Activated CD4-positive, alpha-beta memory T cell treated with anti-CD3 and anti-CD28 coated beads for 36 hours (primary cell): ENCODE results near the gene PACS2. TPM values are rescaled to one million over a fixed set of nuclear protein-coding genes. Genes with fewer than 3 reads are reported as not detected.

ENCODE experiments used
- CTCF ChIA-PET: fragments of 350-600 bp; sonication (Branson Sonifier 250); formaldehyde crosslinking; loops from one replicate; lab custom pipeline; 2021; ENCODE audit warnings: antibody characterized with exemption, inconsistent platforms; lab: Charles Lee
- POLR2A ChIA-PET: fragments of 350-600 bp; sonication (Branson Sonifier 250); formaldehyde crosslinking; loops from one replicate; lab custom pipeline; 2021; ENCODE audit warnings: antibody characterized with exemption; lab: Charles Lee
- DNase-seq: peaks from one replicate; pipeline ENCODE4 v3.0.0-alpha.2; 2020
- H3K27ac Mint-ChIP-seq: one replicate; pipeline ENCODE4 v1.8.0; 2021; ENCODE audit warnings: mixed read lengths
- H3K27me3 Mint-ChIP-seq: one replicate; pipeline ENCODE4 v1.8.0; 2021; ENCODE audit warnings: mixed read lengths
- H3K36me3 Mint-ChIP-seq: one replicate; pipeline ENCODE4 v1.8.0; 2021; ENCODE audit warnings: mixed read lengths
- H3K4me1 Mint-ChIP-seq: one replicate; pipeline ENCODE4 v1.8.0; 2021; ENCODE audit warnings: low read depth, mixed read lengths
- H3K4me3 Mint-ChIP-seq: one replicate; pipeline ENCODE4 v1.8.0; 2021; ENCODE audit warnings: mild to moderate bottlenecking, mixed read lengths
- H3K9me3 Mint-ChIP-seq: one replicate; pipeline ENCODE4 v1.8.0; 2021; ENCODE audit warnings: mixed read lengths
- intact Hi-C: fragments of 100-400 bp; cut with micrococcal nuclease; formaldehyde crosslinking; loops from one replicate; pipeline ENCODE4 v1.15.1; 2023
- total RNA-seq, 2 experiments: library from RNA; stranded (reverse); gene quantifications; one replicate each; pipeline ENCODE4 v1.2.3, GENCODE V29; 2021

The PACS2 gene
- total RNA-seq, 2 experiments from 2014 or later = 32.3 to 36.6 TPM

GRCh38 chr14:105398044-105398725 is 83.6 kb downstream of the PACS2 start, which contains the start of gene TEX22:
TEX22 (plus strand) TSS chr14:105398538; CDS start chr14:105399341, 803 bp downstream.
- ChIA-PET CTCF (interaction anchor here (1.4 to 2.5 kb wide), 3 partner anchors 27 to 92 kb away, joined by 5 to 9 read pairs (median 7); no protein-coding TSS in a partner anchor), POLR2A (interaction anchor here (1.0 kb wide), 1 partner anchor 94 kb away, joined by 3 read pairs; no protein-coding TSS in a partner anchor)
- peaks cover 29% of the 10 kb centered on the region for H3K36me3 Mint-ChIP-seq
- intact Hi-C loops = loop anchor here (1.0 to 2.0 kb wide), 2 partner anchors 17 to 93 kb away; partner anchors contain the start of gene TEDC1
- H3K27me3 Mint-ChIP-seq = no peaks in the 10 kb centered on the region
- DNase-seq = peak; percentile 91
- peaks cover 14% of the 10 kb centered on the region for H3K9me3 Mint-ChIP-seq
- H3K4me1 Mint-ChIP-seq = peaks cover 12% of the 10 kb centered on the region
- H3K27ac Mint-ChIP-seq = peak within 1 kb of the TSS; percentile 83
- H3K4me3 Mint-ChIP-seq = peak within 1 kb of the TSS; percentile 89

DNA sequence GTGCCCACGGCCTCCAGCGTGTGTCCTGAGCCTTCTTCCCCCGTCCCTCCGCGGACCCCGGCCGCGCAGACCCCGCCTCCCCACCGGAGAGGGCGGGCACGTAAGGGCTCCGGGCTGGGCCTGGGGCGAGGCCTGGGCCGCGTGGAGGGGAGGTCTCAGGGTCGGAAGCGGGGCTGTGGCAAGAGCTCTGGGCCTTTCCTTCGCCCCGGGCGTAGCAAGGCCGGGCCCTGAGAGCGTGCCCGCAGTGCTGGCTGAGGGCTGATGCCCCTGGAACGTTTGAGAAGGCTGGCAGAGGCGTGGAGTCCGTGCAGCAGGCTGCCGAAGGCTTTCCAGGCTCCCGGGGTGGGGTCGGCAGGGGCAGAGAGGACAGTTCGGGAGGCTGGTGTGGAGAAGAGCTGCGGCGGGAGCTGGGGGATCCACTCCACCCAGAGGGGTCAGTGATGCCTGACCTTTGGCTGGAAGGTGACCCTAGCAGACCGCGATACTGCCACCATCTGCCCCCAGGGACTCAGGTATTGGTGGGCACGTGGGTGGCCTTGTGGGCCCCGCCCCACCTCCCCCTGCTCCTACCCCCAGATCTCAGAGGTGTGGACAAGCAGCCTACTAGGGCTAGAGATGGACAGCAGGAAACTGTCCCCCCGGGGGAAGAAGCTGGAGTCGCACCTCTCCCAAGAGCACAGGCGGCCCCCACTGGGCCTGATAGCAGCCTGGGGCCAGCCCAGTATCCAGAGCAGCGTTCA is 84.3 kb downstream of the PACS2 start:
- POLR2A ChIA-PET = interaction anchor here (1.0 kb wide), 1 partner anchor 82 kb away, joined by 4 read pairs; no protein-coding TSS in a partner anchor
- no peaks in the 10 kb centered on the region for H3K27me3 Mint-ChIP-seq
- DNase-seq = no peak
- peak overlapping the region; percentile 89 for H3K4me3 Mint-ChIP-seq
- peaks cover 29% of the 10 kb centered on the region for H3K36me3 Mint-ChIP-seq
- H3K27ac Mint-ChIP-seq = peak overlapping the region; percentile 81
- CTCF ChIA-PET = interaction anchor here (2.1 to 2.5 kb wide), 2 partner anchors 28 to 82 kb away, joined by 5 to 9 read pairs; no protein-coding TSS in a partner anchor
- intact Hi-C loops = loop anchor here (1.0 to 2.0 kb wide), 2 partner anchors 16 to 92 kb away; partner anchors contain the start of gene TEDC1
- peaks cover 14% of the 10 kb centered on the region for H3K4me1 Mint-ChIP-seq
- peaks cover 14% of the 10 kb centered on the region for H3K9me3 Mint-ChIP-seq

DNA sequence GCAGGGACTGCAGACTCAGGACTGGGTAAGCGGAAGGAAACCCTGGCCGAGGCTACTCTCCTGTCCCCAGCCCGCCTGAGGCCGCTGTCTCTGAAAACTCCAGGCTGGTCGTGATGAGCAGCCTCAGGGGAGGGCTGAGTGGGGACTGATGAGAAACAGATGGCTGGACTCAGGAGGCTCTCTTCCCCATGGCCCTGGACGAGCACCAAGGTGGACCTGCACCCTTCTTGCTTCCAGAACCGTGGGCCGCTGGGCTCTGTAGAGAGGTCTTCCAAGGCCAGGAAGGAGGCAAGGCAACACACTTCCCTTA is 84.9 kb downstream of the PACS2 start:
- H3K4me1 Mint-ChIP-seq = peaks cover 19% of the 10 kb centered on the region
- H3K9me3 Mint-ChIP-seq = peaks cover 14% of the 10 kb centered on the region
- H3K36me3 Mint-ChIP-seq = peaks cover 29% of the 10 kb centered on the region
- intact Hi-C loops = loop anchor here (2.0 kb wide), 1 partner anchor 15 kb away; no protein-coding TSS in a partner anchor
- H3K27me3 Mint-ChIP-seq = no peaks in the 10 kb centered on the region
- H3K27ac Mint-ChIP-seq = peak overlapping the region; percentile 81
- no peak for DNase-seq
- POLR2A ChIA-PET = interaction anchor here (1.0 kb wide), 1 partner anchor 81 kb away, joined by 4 read pairs; no protein-coding TSS in a partner anchor
- peak overlapping the region; percentile 89 for H3K4me3 Mint-ChIP-seq
- CTCF ChIA-PET = interaction anchor here (2.1 to 2.5 kb wide), 2 partner anchors 28 to 82 kb away, joined by 5 to 9 read pairs; no protein-coding TSS in a partner anchor

- Mint-ChIP-seq H3K27ac (no peak overlapping the region), H3K36me3 (peaks cover 29% of the 10 kb centered on the region), H3K4me1 (peaks cover 25% of the 10 kb centered on the region), H3K27me3 (no peaks in the 10 kb centered on the region), H3K4me3 (peak overlapping the region; percentile 89), H3K9me3 (peaks cover 15% of the 10 kb centered on the region)
- intact Hi-C loops = no loop called here
- ChIA-PET POLR2A (interaction anchor here (0.5 kb wide), 1 partner anchor 107 kb away, joined by 4 read pairs; no protein-coding TSS in a partner anchor), CTCF (interaction anchor here (2.1 kb wide), 1 partner anchor 29 kb away, joined by 5 read pairs; no protein-coding TSS in a partner anchor)
- no peak for DNase-seq
Measured at GRCh38 chr14:105400016-105400415, 85.5 kb downstream of the PACS2 start.

DNA sequence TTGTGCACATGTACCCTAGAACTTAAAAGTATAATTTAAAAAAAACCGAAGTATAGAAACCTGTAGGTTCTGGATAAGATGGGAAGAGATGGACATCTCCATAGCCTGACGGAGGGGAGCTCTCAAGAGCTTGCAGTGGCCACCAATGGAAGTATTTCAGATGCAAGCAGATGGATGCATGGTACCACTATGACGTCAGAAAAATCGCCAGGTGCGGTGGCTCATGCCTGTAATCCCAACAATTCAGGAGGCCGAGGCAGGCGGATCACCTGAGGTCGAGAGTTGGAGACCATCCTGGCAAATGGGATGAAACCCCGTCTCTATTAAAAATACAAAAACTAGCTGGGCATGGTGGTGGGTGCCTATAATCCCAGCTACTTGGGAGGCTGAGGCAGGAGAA is 87.2 kb downstream of the PACS2 start:
- Mint-ChIP-seq H3K4me3 (no peak overlapping the region), H3K4me1 (peaks cover 27% of the 10 kb centered on the region), H3K27me3 (no peaks in the 10 kb centered on the region), H3K9me3 (peaks cover 21% of the 10 kb centered on the region), H3K36me3 (peaks cover 29% of the 10 kb centered on the region), H3K27ac (no peak overlapping the region)
- ChIA-PET POLR2A (no interaction called here), CTCF (no interaction called here)
- DNase-seq = no peak
- intact Hi-C loops = no loop called here

DNA sequence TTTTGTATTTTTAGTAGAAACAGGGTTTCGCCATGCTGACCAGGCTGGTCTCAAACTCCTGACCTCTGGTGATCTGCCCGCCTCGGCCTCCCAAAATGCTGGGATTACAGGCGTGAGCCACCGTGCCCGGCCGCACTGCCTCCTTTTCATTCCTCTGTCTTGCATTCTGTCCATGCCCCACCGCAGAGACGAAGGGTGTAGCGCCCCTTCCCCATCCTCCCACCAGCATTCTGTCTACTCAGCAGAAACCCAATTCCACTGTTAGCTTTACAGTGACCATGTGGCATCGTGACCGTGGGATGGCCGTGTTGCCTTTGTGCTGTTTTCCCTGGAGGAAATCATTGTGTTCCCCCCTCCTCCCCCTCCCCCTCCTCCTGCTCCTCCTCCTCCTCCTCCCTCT is 94.0 kb downstream of the PACS2 start:
- CTCF ChIA-PET = interaction anchor here (0.6 to 1.6 kb wide), 2 partner anchors 72 to 81 kb away, joined by 3 to 6 read pairs; no protein-coding TSS in a partner anchor
- Mint-ChIP-seq H3K36me3 (no peaks in the 10 kb centered on the region), H3K27ac (no peak overlapping the region), H3K27me3 (peaks cover 14% of the 10 kb centered on the region), H3K4me3 (no peak overlapping the region), H3K4me1 (peaks cover 19% of the 10 kb centered on the region), H3K9me3 (peaks cover 7% of the 10 kb centered on the region)
- POLR2A ChIA-PET = no interaction called here
- no peak for DNase-seq
- intact Hi-C loops = no loop called here

DNA sequence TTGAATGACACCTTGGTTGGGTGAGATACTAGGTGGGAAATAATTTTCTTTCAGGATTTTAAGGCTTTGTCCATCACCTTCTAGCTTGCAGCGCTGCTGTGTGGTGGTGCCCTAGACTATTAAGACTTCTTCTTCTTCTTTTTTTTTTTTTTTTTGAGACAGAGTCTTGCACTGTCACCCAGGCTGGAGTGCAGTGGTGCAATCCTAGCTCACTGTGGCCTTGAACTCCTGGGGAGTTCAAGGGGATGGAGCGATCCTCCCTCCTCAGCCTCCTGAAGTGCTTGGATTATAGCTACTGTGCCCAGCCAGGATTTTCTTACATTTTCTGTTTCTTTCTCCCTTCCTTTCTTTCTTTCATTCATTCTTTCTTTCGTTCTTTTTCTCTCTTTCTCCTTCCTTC is 94.8 kb downstream of the PACS2 start:
- H3K27me3 Mint-ChIP-seq = peaks cover 14% of the 10 kb centered on the region
- H3K36me3 Mint-ChIP-seq = no peaks in the 10 kb centered on the region
- peaks cover 12% of the 10 kb centered on the region for H3K4me1 Mint-ChIP-seq
- H3K4me3 Mint-ChIP-seq = no peak overlapping the region
- no peak overlapping the region for H3K27ac Mint-ChIP-seq
- DNase-seq = no peak
- ChIA-PET POLR2A (no interaction called here), CTCF (interaction anchor here (1.6 kb wide), 1 partner anchor 81 kb away, joined by 6 read pairs; no protein-coding TSS in a partner anchor)
- H3K9me3 Mint-ChIP-seq = peaks cover 7% of the 10 kb centered on the region
- intact Hi-C loops = no loop called here

GRCh38 chr14:105410642-105411016 is 96.1 kb downstream of the PACS2 start:
- ChIA-PET CTCF (interaction anchor here (1.0 kb wide), 1 partner anchor 70 kb away, joined by 4 read pairs; no protein-coding TSS in a partner anchor), POLR2A (no interaction called here)
- H3K4me1 Mint-ChIP-seq = peaks cover 6% of the 10 kb centered on the region
- no peak overlapping the region for H3K27ac Mint-ChIP-seq
- H3K36me3 Mint-ChIP-seq = no peaks in the 10 kb centered on the region
- no peak overlapping the region for H3K4me3 Mint-ChIP-seq
- intact Hi-C loops = no loop called here
- H3K27me3 Mint-ChIP-seq = peaks cover 16% of the 10 kb centered on the region
- no peak for DNase-seq
- H3K9me3 Mint-ChIP-seq = no peaks in the 10 kb centered on the region

DNA sequence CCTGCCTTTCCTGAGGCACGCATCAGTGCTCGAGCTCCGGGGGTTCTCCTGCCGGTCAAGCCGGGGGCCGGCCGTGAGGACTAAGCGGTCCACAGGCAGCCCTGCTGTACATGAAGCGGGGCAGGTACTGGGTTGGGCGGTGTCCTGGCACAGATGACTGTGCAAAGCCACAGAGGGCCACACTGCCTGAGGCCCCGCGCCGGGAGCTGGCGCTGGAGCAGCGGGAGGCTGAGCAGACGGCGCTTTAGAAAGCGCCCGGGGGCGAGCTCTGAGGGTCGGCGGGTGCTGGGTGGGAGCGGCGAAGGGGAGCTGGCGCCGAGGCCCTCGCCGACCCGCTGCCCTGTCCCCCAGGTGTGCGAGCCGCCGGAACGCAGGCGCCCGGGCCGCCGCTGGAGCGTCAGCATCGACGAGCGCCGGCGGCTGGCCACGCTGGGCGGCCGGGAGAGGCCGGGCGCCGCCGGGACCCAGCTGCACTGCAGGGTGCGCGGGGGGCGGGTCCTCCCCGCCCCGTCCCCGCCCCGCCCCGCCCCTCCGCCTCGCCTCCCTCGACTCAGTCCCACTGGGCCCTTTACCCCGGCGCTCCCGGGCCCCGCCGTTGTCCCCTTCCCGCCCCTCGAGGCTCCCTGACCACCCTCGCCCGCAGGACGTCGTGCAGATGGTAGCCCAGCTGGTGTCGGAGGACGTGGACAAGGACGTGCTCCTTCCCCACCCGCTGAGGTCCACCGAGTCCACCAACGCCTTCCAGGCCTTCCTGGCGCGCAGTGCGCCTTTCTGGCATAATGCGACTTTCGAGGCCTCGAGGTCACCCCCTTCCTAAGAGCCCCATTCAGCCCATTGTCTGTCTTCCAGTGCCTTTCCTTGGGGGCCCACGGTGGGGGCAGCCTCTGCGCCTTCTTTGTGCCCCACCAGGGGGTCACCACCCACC is 96.7 kb downstream of the PACS2 start:
- POLR2A ChIA-PET = no interaction called here
- Mint-ChIP-seq H3K9me3 (no peaks in the 10 kb centered on the region), H3K27me3 (peaks cover 16% of the 10 kb centered on the region), H3K27ac (no peak overlapping the region), H3K4me1 (peaks cover 9% of the 10 kb centered on the region), H3K4me3 (no peak overlapping the region), H3K36me3 (no peaks in the 10 kb centered on the region)
- CTCF ChIA-PET = interaction anchor here (1.0 kb wide), 1 partner anchor 70 kb away, joined by 4 read pairs; no protein-coding TSS in a partner anchor
- intact Hi-C loops = no loop called here
- no peak for DNase-seq

DNA sequence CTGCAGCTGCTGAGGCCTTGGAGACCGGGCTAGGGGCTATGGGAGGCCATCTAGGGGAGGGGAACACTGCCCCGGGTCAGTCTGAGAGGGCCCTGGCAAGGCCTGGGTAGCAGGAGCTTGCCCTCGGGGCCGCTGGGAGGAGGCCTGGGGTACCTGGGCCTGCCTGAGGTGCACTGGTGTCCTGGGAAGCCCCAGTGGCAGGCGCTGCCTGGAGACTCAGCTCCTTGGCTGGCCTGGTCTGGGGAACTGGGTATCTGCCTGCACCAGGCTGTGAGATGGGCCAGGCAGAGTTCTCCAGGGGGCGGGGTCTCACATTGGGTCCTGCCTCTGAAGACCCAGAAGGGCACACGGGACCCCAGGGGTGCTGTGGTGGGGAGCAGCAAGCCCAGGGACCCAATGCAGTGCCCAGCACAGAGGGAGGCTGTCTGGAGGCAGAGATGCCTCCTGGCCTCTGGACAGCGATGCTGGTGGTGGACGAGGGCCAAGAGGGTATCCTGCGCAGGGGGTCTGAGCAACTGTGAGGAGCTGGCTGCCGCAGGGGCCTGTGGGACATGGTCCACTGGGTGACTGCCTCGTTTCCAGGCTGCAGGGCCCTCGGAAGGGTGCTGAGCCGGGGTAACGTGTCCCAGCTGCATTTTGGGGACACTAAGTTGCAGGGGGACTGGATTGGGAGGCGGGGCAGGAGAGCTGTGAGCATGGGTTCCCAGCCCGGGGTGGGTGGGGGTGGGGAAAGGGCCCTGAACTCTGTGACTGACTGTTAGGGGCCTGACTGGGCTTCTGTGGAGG is 97.6 kb downstream of the PACS2 start:
- Mint-ChIP-seq H3K4me3 (no peak overlapping the region), H3K27me3 (peaks cover 16% of the 10 kb centered on the region), H3K27ac (no peak overlapping the region), H3K4me1 (peaks cover 9% of the 10 kb centered on the region), H3K9me3 (no peaks in the 10 kb centered on the region), H3K36me3 (no peaks in the 10 kb centered on the region)
- intact Hi-C loops = no loop called here
- DNase-seq = no peak
- POLR2A ChIA-PET = interaction anchor here (1.4 kb wide), 1 partner anchor 80 kb away, joined by 3 read pairs; no protein-coding TSS in a partner anchor
- CTCF ChIA-PET = no interaction called here
